Erythroblast (primary cell): ENCODE measurements around the gene FOXK1.

Experiments
- GATA1 ChIP-seq: IDR thresholded peaks from 2 replicates; pipeline ENCODE4 v1.6.1; 2011; ENCODE audit warnings: low read depth, mild to moderate bottlenecking, control low read depth, low read length, moderate library complexity
- POLR2A ChIP-seq: IDR thresholded peaks from 2 replicates; pipeline ENCODE4 v1.6.1; 2011; ENCODE audit warnings: mild to moderate bottlenecking, low read length

DNA sequence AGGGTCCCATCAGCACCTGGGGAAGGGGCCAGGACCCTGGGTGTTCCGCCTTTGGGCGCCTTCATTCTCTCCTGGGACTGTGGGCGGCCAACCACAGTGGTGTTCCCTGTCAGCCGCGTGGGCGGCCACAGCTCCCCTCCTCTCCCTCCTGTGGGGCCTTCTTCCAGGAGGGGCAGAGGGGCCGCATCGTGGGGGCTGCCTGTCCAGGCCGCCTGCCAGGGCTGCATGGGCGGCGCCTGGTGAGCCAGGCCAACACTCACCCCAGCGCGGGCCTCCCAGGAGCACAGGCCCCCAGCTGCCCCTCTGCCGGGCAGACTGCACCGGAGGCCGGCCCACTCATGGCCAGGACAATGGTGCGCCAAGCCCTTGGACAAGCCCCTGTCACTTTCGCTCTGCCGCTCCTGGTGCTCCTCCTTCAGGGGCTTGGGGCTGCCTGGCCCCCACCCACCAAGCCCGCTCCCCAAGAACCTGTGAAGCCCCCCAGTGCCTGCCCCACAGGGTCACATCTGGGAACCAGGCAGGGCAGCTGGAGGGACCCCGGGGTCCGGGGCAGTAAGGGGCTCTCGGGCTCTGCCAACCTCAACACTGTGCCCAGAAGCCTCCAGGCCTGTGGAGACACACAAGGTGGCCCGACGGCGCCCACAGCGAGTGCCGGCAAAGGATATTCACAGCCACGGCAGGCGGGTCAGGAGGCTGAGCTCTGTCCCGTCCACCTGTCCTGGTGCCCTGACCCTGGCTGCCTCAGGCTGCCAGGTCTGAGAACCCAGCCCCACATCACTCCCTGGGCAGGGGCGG, 136.1 kb downstream of the FOXK1 start:
- TF ChIP-seq POLR2A (no peak), GATA1 (no peak)
